C1 segment of cervical spinal cord (tissue), 14 donors: ENCODE measurements around the gene MEOX2.

ENCODE experiments used
- DNase-seq, 14 donors: peaks; one replicate each; lab custom pipeline; 2025; lab: John Stamatoyannopoulos, UW

The MEOX2 gene

GRCh38 chr7:15610503-15610902 lies 76.0 kb downstream of the MEOX2 start:
- DNase-seq: no peak

GRCh38 chr7:15609287-15609686 lies 77.2 kb downstream of the MEOX2 start:
- DNase-seq: no peak

GRCh38 chr7:15607529-15608210 lies 78.8 kb downstream of the MEOX2 start:
- no peak for DNase-seq

- no peak for DNase-seq
These were observed 79.9 kb downstream of the MEOX2 start for GRCh38 chr7:15606561-15606960.

GRCh38 chr7:15604166-15604565 lies 82.3 kb downstream of the MEOX2 start:
- DNase-seq: no peak

GRCh38 chr7:15603124-15603523 lies 83.4 kb downstream of the MEOX2 start:
- DNase-seq: no peak

GRCh38 chr7:15602236-15602635 lies 84.2 kb downstream of the MEOX2 start:
- DNase-seq: no peak

GRCh38 chr7:15601175-15601574 lies 85.3 kb downstream of the MEOX2 start:
- no peak for DNase-seq

GRCh38 chr7:15600298-15600697 lies 86.2 kb downstream of the MEOX2 start:
- no peak for DNase-seq

- DNase-seq: no peak
These were observed 92.0 kb downstream of the MEOX2 start for GRCh38 chr7:15594461-15594860.

- no peak for DNase-seq
These were observed 93.1 kb downstream of the MEOX2 start for GRCh38 chr7:15593382-15593781.

GRCh38 chr7:15586266-15586665 lies 100.2 kb downstream of the MEOX2 start:
- DNase-seq: no peak

GRCh38 chr7:15584575-15584974 lies 101.9 kb downstream of the MEOX2 start:
- DNase-seq: no peak

GRCh38 chr7:15582773-15583172 lies 103.7 kb downstream of the MEOX2 start:
- DNase-seq: no peak

GRCh38 chr7:15581352-15581951 lies 105.0 kb downstream of the MEOX2 start:
- DNase-seq: no peak

GRCh38 chr7:15580604-15581351 lies 105.7 kb downstream of the MEOX2 start:
- DNase-seq: no peak

- no peak for DNase-seq
These were observed 108.9 kb downstream of the MEOX2 start for GRCh38 chr7:15577600-15577999.

- no peak for DNase-seq
These were observed 115.1 kb downstream of the MEOX2 start for GRCh38 chr7:15571301-15571878.

GRCh38 chr7:15567652-15568051 lies 118.8 kb downstream of the MEOX2 start:
- no peak for DNase-seq

GRCh38 chr7:15567036-15567435 lies 119.4 kb downstream of the MEOX2 start:
- no peak for DNase-seq

- DNase-seq: no peak
These were observed 120.0 kb downstream of the MEOX2 start for GRCh38 chr7:15566476-15566875.

GRCh38 chr7:15561835-15562234 lies 124.6 kb downstream of the MEOX2 start, which contains the start of gene AGMO:
Gene AGMO, minus strand, starts transcription at chr7:15562015.
- DNase-seq: peak in 11 of 14 donors; percentile 8 to 74 (median 49)
